DMS 273 (cell line): Measurements from ENCODE around the gene TMEM51.
"Not testable (repeated sequence)": the region's sequence is repeated elsewhere in the genome, so short reads cannot be mapped to it uniquely, and the experiment has no call there.

Source experiments
- DNase-seq: peaks from one replicate; lab custom pipeline; 2025; ENCODE audit not compliant: unreplicated experiment; lab: John Stamatoyannopoulos, UW

The TMEM51 gene

GRCh38 chr1:15175324-15176094 lies 22.0 kb downstream of the TMEM51 start:
- DNase-seq, result not testable (repeated sequence)

DNA sequence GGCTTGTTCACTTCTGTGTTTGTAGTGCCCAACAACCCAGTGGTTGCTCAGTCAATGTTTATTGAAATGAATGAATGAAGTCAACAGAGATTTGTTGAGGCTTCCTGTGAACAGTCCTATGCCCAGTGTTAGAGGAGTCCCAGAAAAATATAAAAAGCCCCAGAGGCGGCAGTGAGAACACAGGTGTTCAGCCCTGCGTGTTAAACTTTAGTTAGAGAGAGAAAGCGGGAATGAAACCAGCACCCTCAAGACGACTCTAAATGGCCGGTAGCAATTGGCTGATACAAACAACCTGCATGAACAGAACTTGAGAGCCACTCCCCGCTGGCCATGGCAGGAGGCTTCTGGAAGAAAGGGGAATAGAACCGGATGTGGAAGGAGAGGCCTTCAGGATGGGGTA lies 22.6 kb downstream of the TMEM51 start:
- DNase-seq, result no peak

DNA sequence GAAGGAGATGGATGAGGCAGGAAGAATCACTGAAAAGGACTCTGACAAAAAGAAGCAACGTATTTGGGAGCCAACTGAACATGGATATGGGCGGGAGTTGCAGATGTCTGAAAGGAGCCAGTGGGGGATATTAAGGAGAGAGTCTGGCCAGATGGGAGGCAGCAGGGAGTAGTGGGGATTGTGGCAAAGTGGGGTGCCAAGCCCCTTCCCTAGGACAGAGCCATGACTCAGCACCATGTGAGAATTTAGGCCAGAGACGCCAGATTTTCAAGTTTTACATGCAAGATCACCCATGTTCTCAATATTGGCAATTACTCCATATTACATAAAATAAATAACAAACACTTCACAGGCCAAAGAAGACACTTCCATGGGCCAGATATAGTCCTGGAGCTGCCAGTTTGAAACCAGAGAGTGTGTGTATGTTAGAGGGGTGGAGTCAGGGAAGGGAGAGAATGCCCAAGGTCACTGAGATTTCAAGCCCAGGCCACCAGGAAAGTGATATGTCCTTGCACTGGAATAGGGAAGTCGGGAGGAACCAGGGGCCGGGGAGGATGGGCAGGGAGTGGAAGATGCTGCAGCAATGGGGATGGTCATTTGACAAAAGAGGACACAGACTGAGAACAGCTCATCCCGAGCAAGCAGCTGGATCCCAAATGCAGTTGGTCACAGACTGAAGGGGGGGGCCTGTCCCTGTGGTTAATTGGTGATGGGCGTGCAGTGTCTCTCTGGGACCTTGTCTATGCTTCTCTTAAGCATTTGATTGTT lies 23.5 kb downstream of the TMEM51 start:
- DNase-seq, result no peak

DNA sequence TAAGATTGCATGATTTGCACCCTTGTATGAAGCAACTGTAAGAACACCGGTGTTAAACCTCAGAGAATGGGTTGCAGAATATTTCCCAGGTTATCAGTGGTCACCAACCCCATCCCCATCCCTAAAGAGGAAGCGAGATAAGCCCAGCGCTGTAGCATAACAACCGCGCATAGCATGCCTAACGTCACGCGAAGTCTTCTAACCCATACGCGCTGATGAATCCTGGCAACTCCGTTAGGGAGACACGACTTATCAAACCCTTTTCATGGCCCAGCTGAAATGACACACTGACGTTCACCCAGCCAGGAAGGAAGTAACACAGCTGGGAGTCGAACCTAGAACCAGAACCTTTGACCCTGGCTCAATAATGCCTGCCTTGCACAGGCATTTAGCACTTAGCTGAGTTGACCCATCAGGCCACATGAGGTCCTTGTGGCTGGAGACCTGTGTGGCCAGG lies 24.2 kb downstream of the TMEM51 start:
- no peak for DNase-seq

- peak; percentile 80 for DNase-seq
Observed at GRCh38 chr1:15178571-15179484, 25.3 kb downstream of the TMEM51 start.

GRCh38 chr1:15179485-15179883 lies 25.9 kb downstream of the TMEM51 start:
- no peak for DNase-seq

DNA sequence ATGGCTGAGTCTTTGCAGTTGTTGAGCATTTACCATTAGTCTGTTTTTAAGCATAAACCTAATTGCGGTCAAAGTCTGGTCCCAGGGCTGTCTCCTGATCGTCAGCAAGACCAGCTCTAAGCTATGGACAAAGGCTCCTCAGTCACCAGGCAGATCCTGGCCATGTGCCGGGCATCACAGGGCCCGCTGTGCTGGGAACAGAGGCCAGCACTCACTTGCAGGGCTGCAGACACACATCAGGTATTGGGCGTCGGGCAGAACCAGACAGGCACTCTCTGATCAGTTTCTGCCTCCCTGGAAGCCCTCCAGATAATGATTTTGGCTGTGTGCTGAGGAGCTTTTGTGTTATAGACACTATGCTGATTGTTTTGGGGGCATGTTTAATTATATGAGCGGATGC lies 26.6 kb downstream of the TMEM51 start:
- DNase-seq, result no peak

GRCh38 chr1:15180945-15181523 lies 27.5 kb downstream of the TMEM51 start:
- DNase-seq, result no peak

GRCh38 chr1:15181564-15181963 lies 28.0 kb downstream of the TMEM51 start:
- DNase-seq, result no peak

GRCh38 chr1:15184436-15185241 lies 31.1 kb downstream of the TMEM51 start:
- no peak for DNase-seq

- DNase-seq, result no peak
Observed at GRCh38 chr1:15185617-15186016, 32.1 kb downstream of the TMEM51 start.

DNA sequence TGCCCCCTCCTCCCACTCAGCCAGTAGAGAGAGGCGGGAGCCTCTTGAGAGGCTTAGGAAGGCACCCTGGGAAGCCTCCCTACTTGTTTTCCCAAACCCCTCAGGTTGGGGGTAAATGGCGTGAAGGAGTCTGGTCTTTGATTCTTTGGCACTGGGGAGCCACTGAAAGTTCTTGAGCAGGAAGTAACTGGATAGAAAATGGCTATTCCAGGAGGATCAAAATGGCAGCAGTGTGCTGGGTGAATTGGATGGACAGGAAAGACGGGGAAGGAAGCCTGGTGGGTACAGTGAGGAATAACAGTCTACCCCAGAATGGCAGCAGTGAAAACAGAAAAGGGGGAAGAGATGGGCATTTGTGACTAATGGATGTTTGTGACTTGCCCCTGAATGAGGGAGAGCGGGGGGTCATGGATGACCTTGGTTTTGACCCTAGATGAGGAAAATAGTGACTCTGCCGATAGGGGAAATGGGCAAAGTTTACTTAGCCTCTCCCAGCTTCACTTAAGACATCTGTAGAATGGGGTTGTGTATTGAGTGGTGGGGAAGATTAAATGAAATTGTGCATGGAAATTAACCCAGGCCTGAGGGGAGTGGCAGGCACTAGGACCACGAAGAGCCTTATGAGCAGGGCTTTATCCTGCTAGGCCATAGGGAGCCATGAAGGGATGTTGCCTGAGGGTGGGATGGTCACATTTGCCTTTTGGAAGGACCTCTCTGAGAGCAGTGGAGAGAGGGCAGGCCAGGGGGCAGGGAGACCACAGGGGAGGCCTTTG lies 32.7 kb downstream of the TMEM51 start:
- DNase-seq, result no peak

GRCh38 chr1:15186846-15187151 lies 33.3 kb downstream of the TMEM51 start:
- DNase-seq, result no peak

GRCh38 chr1:15187175-15188129 lies 33.9 kb downstream of the TMEM51 start:
- no peak for DNase-seq

DNA sequence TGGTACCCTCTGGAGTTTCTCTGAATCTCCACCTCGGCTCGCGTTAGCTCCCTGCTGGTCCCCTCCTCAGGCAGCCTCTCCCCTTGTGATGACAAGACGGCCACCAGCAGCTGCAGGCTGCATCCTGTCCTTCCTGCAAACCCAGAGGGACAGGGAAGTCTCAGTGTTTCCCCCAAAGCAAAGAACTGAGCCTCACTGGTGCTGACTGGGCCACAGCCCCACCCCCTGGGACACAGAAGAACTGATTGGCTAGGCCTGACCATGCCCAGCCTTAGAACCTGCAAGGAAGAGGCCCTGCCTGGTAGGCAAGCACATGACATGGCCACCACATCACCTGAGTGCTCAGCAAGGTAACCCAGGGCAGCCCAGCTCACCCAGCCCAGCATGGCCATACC lies 34.6 kb downstream of the TMEM51 start:
- DNase-seq, result no peak

- DNase-seq, result no peak
Observed at GRCh38 chr1:15188678-15189077, 35.1 kb downstream of the TMEM51 start.

- no peak for DNase-seq
Observed at GRCh38 chr1:15189692-15190370, 36.3 kb downstream of the TMEM51 start.

- no peak for DNase-seq
Observed at GRCh38 chr1:15191267-15191666, 37.7 kb downstream of the TMEM51 start.
